SK-N-SH (cell line): ENCODE results near the gene RPL12. TPM values are rescaled to one million over a fixed set of nuclear protein-coding genes. Genes with fewer than 3 reads are reported as not detected.
A peak's percentile ranks its signal among the peaks of the same experiment; 100 is the strongest.

Source experiments
- CTCF ChIA-PET: fragments of 300-600, 350-600 bp; formaldehyde crosslinking; extraction: SDS; loops from one replicate; lab custom pipeline; 2021; lab: Yijun Ruan, JAX
- POLR2A ChIA-PET: fragments of 350-600 bp; sonication (Branson Sonifier 250); formaldehyde crosslinking; extraction: SDS; loops from one replicate; lab custom pipeline; 2020; ENCODE audit warnings: antibody characterized with exemption, inconsistent platforms; lab: Yijun Ruan, JAX
- DNase-seq: peaks from one replicate; pipeline ENCODE4 v3.0.0; 2012
- H2AFZ ChIP-seq: fragments of 200-600 bp; sonication (generic); 2 replicates; pipeline ENCODE4 v1.8.1; 2016; ENCODE audit warnings: antibody characterized with exemption, mild to moderate bottlenecking, low read depth
- H3F3A ChIP-seq: fragments of 200-600 bp; sonication (generic); replicated peaks from 2 replicates; pipeline ENCODE3; 2016; ENCODE audit warnings: antibody characterized with exemption, mild to moderate bottlenecking; ENCODE audit not compliant: insufficient read depth
- H3K27ac ChIP-seq, 2 experiments: fragments of 200-500 bp in 1 of 2; fragments of 200-600 bp in 1 of 2; sonication (Bioruptor generic) in 1 of 2; sonication (generic), shearing (Covaris generic) in 1 of 2; 2 replicates each; pipeline versions ENCODE4 v1.5.1 to v1.6.1; 2014 to 2016; ENCODE audit warnings: low read depth in 2 of 2, inconsistent platforms in 1 of 2, low read length in 1 of 2, mild to moderate bottlenecking in 1 of 2, mixed read lengths in 1 of 2
- H3K27me3 ChIP-seq: fragments of 200-600 bp; sonication (generic), shearing (Covaris generic); 2 replicates; pipeline ENCODE4 v1.6.1; 2016; ENCODE audit warnings: mixed run types; ENCODE audit not compliant: insufficient read depth
- H3K36me3 ChIP-seq, 2 experiments: fragments of 200-500 bp in 1 of 2; fragments of 200-600 bp in 1 of 2; sonication (Bioruptor generic) in 1 of 2; sonication (generic) in 1 of 2; replicated peaks in 1 of 2; 2 replicates each; pipeline versions ENCODE3 to v1.5.1; 2014 to 2016; ENCODE audit warnings: low read length in 1 of 2, mild to moderate bottlenecking in 1 of 2; ENCODE audit not compliant: insufficient read depth in 2 of 2, control insufficient read depth in 1 of 2
- H3K4me1 ChIP-seq, 2 experiments: fragments of 200-500 bp in 1 of 2; fragments of 200-600 bp in 1 of 2; sonication (Bioruptor generic) in 1 of 2; sonication (generic), shearing (Covaris generic) in 1 of 2; 2 replicates each; pipeline versions ENCODE4 v1.5.1 to v1.6.1; 2014 to 2016; ENCODE audit warnings: low read depth in 1 of 2, low read length in 1 of 2, mixed run types in 1 of 2; ENCODE audit not compliant: insufficient read depth in 2 of 2, control insufficient read depth in 1 of 2
- H3K4me2 ChIP-seq: fragments of 200-600 bp; sonication (generic), shearing (Covaris generic); 2 replicates; pipeline ENCODE4 v1.6.1; 2017; ENCODE audit warnings: mixed run types
- H3K4me3 ChIP-seq, 2 experiments: fragments of 200-500 bp in 1 of 2; fragments of 200-600 bp in 1 of 2; sonication (Bioruptor generic) in 1 of 2; sonication (generic), shearing (Covaris generic) in 1 of 2; 2 replicates each; pipeline versions ENCODE4 v1.5.1 to v1.8.1; 2014 to 2016; ENCODE audit warnings: low read depth in 2 of 2, inconsistent platforms in 1 of 2, low read length in 1 of 2, mild to moderate bottlenecking in 1 of 2, mixed read lengths in 1 of 2, moderate library complexity in 1 of 2
- H3K79me2 ChIP-seq: fragments of 200-600 bp; sonication (generic); 2 replicates; pipeline ENCODE4 v1.8.1; 2017; ENCODE audit warnings: mild to moderate bottlenecking; ENCODE audit not compliant: insufficient read depth
- H3K9ac ChIP-seq: fragments of 200-600 bp; sonication (generic); 2 replicates; pipeline ENCODE4 v1.6.1; 2017; ENCODE audit warnings: mixed run types
- H3K9me2 ChIP-seq: fragments of 200-600 bp; sonication (generic); 2 replicates; pipeline ENCODE4 v1.6.1; 2017; ENCODE audit warnings: mixed run types
- H3K9me3 ChIP-seq: fragments of 200-600 bp; sonication (generic); 2 replicates; pipeline ENCODE4 v1.6.1; 2017; ENCODE audit warnings: mixed run types, mild to moderate bottlenecking, moderate library complexity
- H4K20me1 ChIP-seq: fragments of 200-600 bp; sonication (generic); 2 replicates; pipeline ENCODE4 v1.6.1; 2017; ENCODE audit warnings: mild to moderate bottlenecking, mixed run types; ENCODE audit not compliant: insufficient read depth
- ELF1 ChIP-seq: IDR thresholded peaks from 2 replicates; pipeline ENCODE4 v1.4.0; 2012
- EZH2phosphoT487 ChIP-seq: fragments of 200-600 bp; sonication (generic); IDR thresholded peaks from 2 replicates; pipeline ENCODE4 v1.6.1; 2017; ENCODE audit warnings: low read depth, mixed run types, mild to moderate bottlenecking, antibody characterized with exemption, moderate library complexity, borderline replicate concordance
- FOXM1 ChIP-seq: IDR thresholded peaks from 2 replicates; pipeline ENCODE4 v1.4.0; 2012; ENCODE audit warnings: low read depth, mild to moderate bottlenecking
- MXI1 ChIP-seq: IDR thresholded peaks from 2 replicates; pipeline ENCODE4 v1.6.1; 2012; ENCODE audit warnings: mild to moderate bottlenecking, low read depth, low read length, improper control_type of control experiment
- SMC3 ChIP-seq: IDR thresholded peaks from 2 replicates; pipeline ENCODE4 v1.6.1; 2012; ENCODE audit warnings: low read depth, low read length, improper control_type of control experiment
- ZBTB33 ChIP-seq: IDR thresholded peaks from 2 replicates; pipeline ENCODE4 v1.4.0; 2012; ENCODE audit warnings: low read depth, borderline replicate concordance
- WGBS: methylation state at CpG from one replicate; pipeline ENCODE4 v1.1.6; 2017; ENCODE audit warnings: low lambda C conversion rate; 5-methylcytosine and 5-hydroxymethylcytosine counted together
- polyA plus RNA-seq, 3 experiments: library from polyadenylated mRNA; depleted of rRNA; stranded (reverse); fragments of >200 nt; gene quantifications; 2 replicates each; pipeline ENCODE4 v1.2.3, GENCODE V29; 2012
- TF ChIP-seq, protein P1 (sequence below): IDR thresholded peaks from 2 replicates; pipeline ENCODE4 v1.4.0; 2012; ENCODE audit warnings: low read depth, borderline replicate concordance
- TF ChIP-seq, protein P2 (sequence below): fragments of 150-350 bp; IDR thresholded peaks from 2 replicates; pipeline ENCODE4 v1.6.1; 2017; ENCODE audit warnings: antibody characterized with exemption, low read length, low read depth, borderline replicate concordance

RPL12 gene
- polyA plus RNA-seq, 1 of the 3 experiments (the other 2 are of a cell fraction): 3,270 TPM

GRCh38 chr9:127417131-127418036, 33.8 kb downstream of the RPL12 start:
- Histone ChIP-seq H3K27ac (no peak overlapping the region), H3K36me3 (no peaks in the 10 kb centered on the region), H4K20me1 (no peaks in the 10 kb centered on the region), H3K9ac (no peak overlapping the region), H3K4me3 (no peak overlapping the region), H3K27me3 (no peaks in the 10 kb centered on the region), H3F3A (peaks cover 4% of the 10 kb centered on the region), H3K4me1 (peaks cover under 1 to 10% of the 10 kb centered on the region in 2 experiments; a peak in 2 of 4 replicates), H3K79me2 (peaks cover 7% of the 10 kb centered on the region; the same call in 1 of the 2 replicates), H3K9me3 (no peaks in the 10 kb centered on the region), H3K4me2 (no peak overlapping the region)
- 81% methylated on average over 15 of the region's 15 CpGs for WGBS
- ChIA-PET CTCF (interaction anchor here (0.9 to 1.1 kb wide), 3 partner anchors 10 to 475 kb away, joined by 3 to 4 read pairs (median 3); no protein-coding TSS in a partner anchor), POLR2A (no interaction called here)
- DNase-seq: peak; percentile 57
- TF ChIP-seq EZH2phosphoT487 (no peak), SMC3 (no peak), ELF1 (no peak), MXI1 (peak; percentile 36; the same call in 1 of the 2 replicates)
- TF ChIP-seq, protein P1, sequence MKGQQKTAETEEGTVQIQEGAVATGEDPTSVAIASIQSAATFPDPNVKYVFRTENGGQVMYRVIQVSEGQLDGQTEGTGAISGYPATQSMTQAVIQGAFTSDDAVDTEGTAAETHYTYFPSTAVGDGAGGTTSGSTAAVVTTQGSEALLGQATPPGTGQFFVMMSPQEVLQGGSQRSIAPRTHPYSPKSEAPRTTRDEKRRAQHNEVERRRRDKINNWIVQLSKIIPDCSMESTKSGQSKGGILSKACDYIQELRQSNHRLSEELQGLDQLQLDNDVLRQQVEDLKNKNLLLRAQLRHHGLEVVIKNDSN: no peak
- TF ChIP-seq, all 33 proteins: peak for 1
- Histone ChIP-seq H2AFZ (no peak overlapping the region), H3K9me2 (no peaks in the 10 kb centered on the region)

DNA sequence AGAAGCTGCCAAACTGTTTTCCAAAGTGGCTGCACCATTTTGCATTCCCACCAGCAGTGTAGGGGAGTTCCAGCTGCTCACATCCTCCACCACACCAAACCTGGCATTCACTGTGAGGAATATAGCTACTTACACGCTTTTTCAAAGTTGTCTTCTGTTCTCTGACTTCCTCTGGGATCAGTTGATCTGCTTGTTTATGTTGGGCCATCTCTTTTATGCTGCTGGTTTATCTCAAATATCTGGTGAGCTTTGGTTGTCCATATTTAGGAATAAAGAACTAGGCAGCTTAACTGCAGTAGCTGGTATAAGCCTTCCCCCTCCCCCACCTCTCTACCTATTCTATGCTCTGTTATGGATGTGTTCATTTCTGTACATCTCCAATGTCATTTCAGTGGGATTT, 35.5 kb downstream of the RPL12 start:
- no peaks in the 10 kb centered on the region for H3K9me3 ChIP-seq
- no peaks in the 10 kb centered on the region for H4K20me1 ChIP-seq
- ChIA-PET POLR2A (interaction anchor here (1.0 to 1.6 kb wide), 2 partner anchors 8 to 9 kb away, joined by 3 to 4 read pairs; partner anchors contain the start of gene ZNF79), CTCF (interaction anchor here (0.8 kb wide), 1 partner anchor 475 kb away, joined by 5 read pairs; no protein-coding TSS in a partner anchor)
- H3K27me3 ChIP-seq: no peaks in the 10 kb centered on the region
- TF ChIP-seq FOXM1: no peak
- TF ChIP-seq ZBTB33: no peak
- TF ChIP-seq, protein P2, sequence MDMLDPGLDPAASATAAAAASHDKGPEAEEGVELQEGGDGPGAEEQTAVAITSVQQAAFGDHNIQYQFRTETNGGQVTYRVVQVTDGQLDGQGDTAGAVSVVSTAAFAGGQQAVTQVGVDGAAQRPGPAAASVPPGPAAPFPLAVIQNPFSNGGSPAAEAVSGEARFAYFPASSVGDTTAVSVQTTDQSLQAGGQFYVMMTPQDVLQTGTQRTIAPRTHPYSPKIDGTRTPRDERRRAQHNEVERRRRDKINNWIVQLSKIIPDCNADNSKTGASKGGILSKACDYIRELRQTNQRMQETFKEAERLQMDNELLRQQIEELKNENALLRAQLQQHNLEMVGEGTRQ: no peak
- 73% methylated on average over 1 of the region's 1 CpG for WGBS
- no peaks in the 10 kb centered on the region for H3F3A ChIP-seq
- H3K36me3 ChIP-seq: no peaks in the 10 kb centered on the region
- no peak overlapping the region for H3K4me3 ChIP-seq
- no peaks in the 10 kb centered on the region for H3K9me2 ChIP-seq
- DNase-seq: no peak
- H3K27ac ChIP-seq: no peak overlapping the region
- peaks cover 0 to 7% of the 10 kb centered on the region in 2 experiments; a peak in 1 of 4 replicates for H3K4me1 ChIP-seq
- no peak overlapping the region for H3K9ac ChIP-seq
- no peaks in the 10 kb centered on the region for H3K79me2 ChIP-seq
- no peak overlapping the region for H2AFZ ChIP-seq
- no peak overlapping the region for H3K4me2 ChIP-seq
